HEK293 (cell line): ENCODE measurements around the gene DGKH.

ENCODE experiments used
- CTCF ChIP-seq: fragments of 450-650 bp; formaldehyde crosslinking; IDR thresholded peaks from 2 replicates; pipeline ENCODE4 v1.5.1; 2016; ENCODE audit warnings: missing biosample characterization, missing genetic modification characterization
- GLI4 ChIP-seq: fragments of 450-650 bp; formaldehyde crosslinking; IDR thresholded peaks from 2 replicates; pipeline ENCODE4 v1.5.1; 2016; ENCODE audit warnings: missing biosample characterization, missing genetic modification characterization
- HOXC10 ChIP-seq: sonication (generic); formaldehyde crosslinking; IDR thresholded peaks from 2 replicates; pipeline ENCODE4 v1.8.1; 2023; ENCODE audit warnings: mild to moderate bottlenecking, missing genetic modification reagents
- ZBTB1 ChIP-seq: fragments of 450-650 bp; formaldehyde crosslinking; IDR thresholded peaks from 2 replicates; pipeline ENCODE4 v1.5.1; 2016; ENCODE audit warnings: missing biosample characterization, missing genetic modification characterization
- TF ChIP-seq, protein P1 (sequence below): fragments of 450-650 bp; formaldehyde crosslinking; IDR thresholded peaks from 2 replicates; pipeline ENCODE4 v1.5.1; 2016; ENCODE audit warnings: missing biosample characterization, missing genetic modification characterization
- TF ChIP-seq, protein P2 (sequence below): fragments of 450-650 bp; formaldehyde crosslinking; IDR thresholded peaks from 2 replicates; pipeline ENCODE4 v1.5.1; 2016; ENCODE audit warnings: missing biosample characterization, missing genetic modification characterization

- TF ChIP-seq CTCF (tag by site-specific recombination) (no peak), ZBTB1 (no peak), HOXC10 (no peak), GLI4 (tag by site-specific recombination) (no peak)
- TF ChIP-seq, protein P1, sequence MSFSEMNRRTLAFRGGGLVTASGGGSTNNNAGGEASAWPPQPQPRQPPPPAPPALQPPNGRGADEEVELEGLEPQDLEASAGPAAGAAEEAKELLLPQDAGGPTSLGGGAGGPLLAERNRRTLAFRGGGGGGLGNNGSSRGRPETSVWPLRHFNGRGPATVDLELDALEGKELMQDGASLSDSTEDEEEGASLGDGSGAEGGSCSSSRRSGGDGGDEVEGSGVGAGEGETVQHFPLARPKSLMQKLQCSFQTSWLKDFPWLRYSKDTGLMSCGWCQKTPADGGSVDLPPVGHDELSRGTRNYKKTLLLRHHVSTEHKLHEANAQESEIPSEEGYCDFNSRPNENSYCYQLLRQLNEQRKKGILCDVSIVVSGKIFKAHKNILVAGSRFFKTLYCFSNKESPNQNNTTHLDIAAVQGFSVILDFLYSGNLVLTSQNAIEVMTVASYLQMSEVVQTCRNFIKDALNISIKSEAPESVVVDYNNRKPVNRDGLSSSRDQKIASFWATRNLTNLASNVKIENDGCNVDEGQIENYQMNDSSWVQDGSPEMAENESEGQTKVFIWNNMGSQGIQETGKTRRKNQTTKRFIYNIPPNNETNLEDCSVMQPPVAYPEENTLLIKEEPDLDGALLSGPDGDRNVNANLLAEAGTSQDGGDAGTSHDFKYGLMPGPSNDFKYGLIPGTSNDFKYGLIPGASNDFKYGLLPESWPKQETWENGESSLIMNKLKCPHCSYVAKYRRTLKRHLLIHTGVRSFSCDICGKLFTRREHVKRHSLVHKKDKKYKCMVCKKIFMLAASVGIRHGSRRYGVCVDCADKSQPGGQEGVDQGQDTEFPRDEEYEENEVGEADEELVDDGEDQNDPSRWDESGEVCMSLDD (tag by site-specific recombination), result no peak
- TF ChIP-seq, protein P2, sequence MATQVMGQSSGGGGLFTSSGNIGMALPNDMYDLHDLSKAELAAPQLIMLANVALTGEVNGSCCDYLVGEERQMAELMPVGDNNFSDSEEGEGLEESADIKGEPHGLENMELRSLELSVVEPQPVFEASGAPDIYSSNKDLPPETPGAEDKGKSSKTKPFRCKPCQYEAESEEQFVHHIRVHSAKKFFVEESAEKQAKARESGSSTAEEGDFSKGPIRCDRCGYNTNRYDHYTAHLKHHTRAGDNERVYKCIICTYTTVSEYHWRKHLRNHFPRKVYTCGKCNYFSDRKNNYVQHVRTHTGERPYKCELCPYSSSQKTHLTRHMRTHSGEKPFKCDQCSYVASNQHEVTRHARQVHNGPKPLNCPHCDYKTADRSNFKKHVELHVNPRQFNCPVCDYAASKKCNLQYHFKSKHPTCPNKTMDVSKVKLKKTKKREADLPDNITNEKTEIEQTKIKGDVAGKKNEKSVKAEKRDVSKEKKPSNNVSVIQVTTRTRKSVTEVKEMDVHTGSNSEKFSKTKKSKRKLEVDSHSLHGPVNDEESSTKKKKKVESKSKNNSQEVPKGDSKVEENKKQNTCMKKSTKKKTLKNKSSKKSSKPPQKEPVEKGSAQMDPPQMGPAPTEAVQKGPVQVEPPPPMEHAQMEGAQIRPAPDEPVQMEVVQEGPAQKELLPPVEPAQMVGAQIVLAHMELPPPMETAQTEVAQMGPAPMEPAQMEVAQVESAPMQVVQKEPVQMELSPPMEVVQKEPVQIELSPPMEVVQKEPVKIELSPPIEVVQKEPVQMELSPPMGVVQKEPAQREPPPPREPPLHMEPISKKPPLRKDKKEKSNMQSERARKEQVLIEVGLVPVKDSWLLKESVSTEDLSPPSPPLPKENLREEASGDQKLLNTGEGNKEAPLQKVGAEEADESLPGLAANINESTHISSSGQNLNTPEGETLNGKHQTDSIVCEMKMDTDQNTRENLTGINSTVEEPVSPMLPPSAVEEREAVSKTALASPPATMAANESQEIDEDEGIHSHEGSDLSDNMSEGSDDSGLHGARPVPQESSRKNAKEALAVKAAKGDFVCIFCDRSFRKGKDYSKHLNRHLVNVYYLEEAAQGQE (tag by site-specific recombination), result no peak
Measured at GRCh38 chr13:42071672-42072419, 23.4 kb downstream of the DGKH start.
